Stimulated activated CD4-positive, alpha-beta T cell treated with anti-CD3 and anti-CD28 coated beads, Interleukin-2, amount 100 ng/mL, for 4 hours (primary cell): ENCODE measurements around the gene PARD3B.

Source experiments
- DNase-seq: peaks from one replicate; pipeline ENCODE4 v3.0.0-alpha.2; 2020; ENCODE audit warnings: low read depth

Gene PARD3B

GRCh38 chr2:205361272-205361671 is 816.0 kb downstream of the PARD3B start:
- no peak for DNase-seq

GRCh38 chr2:205361970-205362369 is 816.7 kb downstream of the PARD3B start:
- no peak for DNase-seq

- DNase-seq, result no peak
Measured at GRCh38 chr2:205364261-205364660, 819.0 kb downstream of the PARD3B start.

GRCh38 chr2:205366336-205367060 is 821.2 kb downstream of the PARD3B start:
- no peak for DNase-seq

GRCh38 chr2:205367331-205367935 is 822.2 kb downstream of the PARD3B start:
- no peak for DNase-seq

GRCh38 chr2:205369813-205370212 is 824.5 kb downstream of the PARD3B start:
- no peak for DNase-seq

- no peak for DNase-seq
Measured at GRCh38 chr2:205370726-205371125, 825.5 kb downstream of the PARD3B start.

- DNase-seq, result no peak
Measured at GRCh38 chr2:205372141-205372540, 826.9 kb downstream of the PARD3B start.

GRCh38 chr2:205375461-205376448 is 830.5 kb downstream of the PARD3B start:
- DNase-seq, result no peak

GRCh38 chr2:205377324-205377723 is 832.0 kb downstream of the PARD3B start:
- DNase-seq, result no peak

GRCh38 chr2:205383601-205384000 is 838.3 kb downstream of the PARD3B start:
- no peak for DNase-seq

GRCh38 chr2:205386109-205386508 is 840.8 kb downstream of the PARD3B start:
- DNase-seq, result no peak

GRCh38 chr2:205387350-205388055 is 842.2 kb downstream of the PARD3B start:
- no peak for DNase-seq

- DNase-seq, result no peak
Measured at GRCh38 chr2:205390866-205391265, 845.6 kb downstream of the PARD3B start.

- no peak for DNase-seq
Measured at GRCh38 chr2:205401511-205401910, 856.2 kb downstream of the PARD3B start.

- no peak for DNase-seq
Measured at GRCh38 chr2:205402011-205402410, 856.7 kb downstream of the PARD3B start.

GRCh38 chr2:205403244-205403825 is 858.1 kb downstream of the PARD3B start:
- DNase-seq, result no peak

GRCh38 chr2:205405194-205405593 is 859.9 kb downstream of the PARD3B start:
- no peak for DNase-seq

GRCh38 chr2:205405752-205406151 is 860.5 kb downstream of the PARD3B start:
- DNase-seq, result no peak

GRCh38 chr2:205407984-205408383 is 862.7 kb downstream of the PARD3B start:
- no peak for DNase-seq

GRCh38 chr2:205408696-205409095 is 863.4 kb downstream of the PARD3B start:
- DNase-seq, result no peak

GRCh38 chr2:205409411-205409810 is 864.1 kb downstream of the PARD3B start:
- DNase-seq, result no peak
